Karpas-422 (cell line): Measurements from ENCODE around the gene NUDT9. TPM values are rescaled to one million over a fixed set of nuclear protein-coding genes. Genes with fewer than 3 reads are reported as not detected.
"Not testable (repeated sequence)": the region's sequence is repeated elsewhere in the genome, so short reads cannot be mapped to it uniquely, and the experiment has no call there.

ENCODE experiments used
- DNase-seq: peaks from one replicate; pipeline ENCODE4 v3.0.0-alpha.2; 2015
- H2AFZ ChIP-seq: fragments of 200-600 bp; sonication (generic); 2 replicates; pipeline ENCODE4 v1.6.1; 2014; ENCODE audit warnings: antibody characterized with exemption, low read length, mixed read lengths
- H3K27ac ChIP-seq: fragments of 200-600 bp; sonication (generic); 2 replicates; pipeline ENCODE4 v1.5.1; 2014; ENCODE audit warnings: mild to moderate bottlenecking, low read length, moderate library complexity
- H3K27me3 ChIP-seq: fragments of 200-600 bp; sonication (generic); 2 replicates; pipeline ENCODE4 v1.6.1; 2014; ENCODE audit warnings: low read length, mixed read lengths
- H3K36me3 ChIP-seq: fragments of 200-600 bp; sonication (generic); 2 replicates; pipeline ENCODE4 v1.6.1; 2014; ENCODE audit warnings: low read length, mixed read lengths; ENCODE audit not compliant: insufficient read depth
- H3K4me1 ChIP-seq: fragments of 200-600 bp; sonication (generic); 2 replicates; pipeline ENCODE4 v1.6.1; 2014; ENCODE audit warnings: mild to moderate bottlenecking, low read length, mixed read lengths
- H3K4me2 ChIP-seq: fragments of 200-600 bp; sonication (generic); 2 replicates; pipeline ENCODE4 v1.6.1; 2014; ENCODE audit warnings: low read length, low read depth, mild to moderate bottlenecking; ENCODE audit not compliant: poor library complexity, severe bottlenecking
- H3K4me3 ChIP-seq: fragments of 200-600 bp; sonication (generic); 2 replicates; pipeline ENCODE4 v1.5.1; 2014; ENCODE audit warnings: mild to moderate bottlenecking, antibody characterized with exemption, low read length, mixed read lengths
- H3K79me2 ChIP-seq: fragments of 200-600 bp; sonication (generic); 2 replicates; pipeline ENCODE4 v1.6.1; 2014; ENCODE audit warnings: mild to moderate bottlenecking, low read length, mixed read lengths
- H3K9ac ChIP-seq: fragments of 200-600 bp; sonication (generic); 2 replicates; pipeline ENCODE4 v1.6.0; 2014; ENCODE audit warnings: low read length
- H3K9me2 ChIP-seq: fragments of 200-600 bp; sonication (generic), shearing (Covaris generic); replicated peaks from 2 replicates; pipeline ENCODE4 v1.6.0; 2014; ENCODE audit warnings: mild to moderate bottlenecking, low read length, moderate library complexity; ENCODE audit not compliant: insufficient read depth
- H3K9me3 ChIP-seq: fragments of 300-700, 200-600 bp; sonication (generic); 2 replicates; pipeline ENCODE4 v1.6.1; 2014; ENCODE audit warnings: low read length, mixed read lengths
- H4K20me1 ChIP-seq: fragments of 200-600 bp; sonication (generic); 2 replicates; pipeline ENCODE4 v1.6.1; 2014; ENCODE audit warnings: mild to moderate bottlenecking, antibody characterized with exemption, low read length, low read depth; ENCODE audit not compliant: insufficient read depth
- total RNA-seq: library from RNA; depleted of rRNA; stranded (reverse); fragments of >200 nt; shearing (Covaris generic); gene quantifications from 2 replicates; pipeline ENCODE4 v1.2.3, GENCODE V29; 2014; ENCODE audit warnings: low replicate concordance; rRNA removed

The NUDT9 gene
- 17.6 and 18.5 TPM in 2 replicates for total RNA-seq

- Histone ChIP-seq H3K4me2 (peak within 1 kb of the TSS; percentile 91), H3K4me3 (peak within 1 kb of the TSS; percentile 90), H3K36me3 (no peaks in the 10 kb centered on the region), H3K9me2 (no peaks in the 10 kb centered on the region), H4K20me1 (no peaks in the 10 kb centered on the region), H3K9ac (peak within 1 kb of the TSS; percentile 84), H3K9me3 (no peaks in the 10 kb centered on the region), H3K27ac (peak within 1 kb of the TSS; percentile 74), H3K79me2 (peaks cover 54% of the 10 kb centered on the region), H3K4me1 (peaks cover 50% of the 10 kb centered on the region), H3K27me3 (no peaks in the 10 kb centered on the region), H2AFZ (peak within 1 kb of the TSS; percentile 74)
- DNase-seq = peak; percentile 95
These were observed at the start of gene NUDT9 for GRCh38 chr4:87422104-87423052. Gene NUDT9 (plus strand): TSS chr4:87422573. CDS start chr4:87422906, 333 bp downstream.

DNA sequence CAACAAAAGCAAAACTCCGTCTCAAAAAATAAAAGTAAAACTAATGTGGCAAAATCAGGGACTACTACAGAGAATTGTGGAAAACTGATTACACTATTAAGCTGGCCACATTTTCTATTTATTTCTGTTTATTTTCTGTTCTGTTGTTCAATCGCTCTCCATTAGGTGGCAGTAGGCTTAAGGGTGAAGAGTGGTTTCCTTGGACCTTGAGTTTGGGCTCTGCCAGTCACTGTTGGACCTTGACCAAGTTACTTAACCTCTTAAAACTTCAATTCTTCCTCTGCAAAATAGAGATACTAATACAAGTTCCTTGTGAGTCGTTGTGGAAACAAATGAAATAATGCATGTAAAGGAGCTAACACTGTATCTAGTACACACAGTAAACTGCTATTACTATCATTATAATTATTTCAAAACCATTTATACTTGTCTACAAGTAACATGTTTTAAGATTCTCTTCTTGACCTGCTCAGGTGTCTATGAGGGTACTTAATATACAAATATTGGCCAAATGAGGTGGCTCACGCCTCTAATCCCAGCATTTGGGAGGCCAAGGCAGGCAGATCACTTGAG, 46.6 kb upstream of the NUDT9 start:
- Histone ChIP-seq H3K9ac (no peak overlapping the region), H3K4me3 (no peak overlapping the region), H3K4me2 (no peak overlapping the region), H3K4me1 (no peaks in the 10 kb centered on the region), H3K36me3 (no peaks in the 10 kb centered on the region), H3K9me3 (no peaks in the 10 kb centered on the region), H3K9me2 (no peaks in the 10 kb centered on the region), H3K27ac (no peak overlapping the region), H3K79me2 (no peaks in the 10 kb centered on the region), H4K20me1 (no peaks in the 10 kb centered on the region), H2AFZ (no peak overlapping the region), H3K27me3 (no peaks in the 10 kb centered on the region)
- DNase-seq = peak; percentile 80

GRCh38 chr4:87377816-87378215, 44.6 kb upstream of the NUDT9 start:
- Histone ChIP-seq H3K4me1 (no peaks in the 10 kb centered on the region), H3K9me2 (no peaks in the 10 kb centered on the region), H3K36me3 (no peaks in the 10 kb centered on the region), H3K9ac (no peak overlapping the region), H3K9me3 (no peaks in the 10 kb centered on the region), H3K4me3 (no peak overlapping the region), H2AFZ (no peak overlapping the region), H3K27ac (no peak overlapping the region), H3K4me2 (no peak overlapping the region), H3K27me3 (no peaks in the 10 kb centered on the region), H3K79me2 (no peaks in the 10 kb centered on the region), H4K20me1 (no peaks in the 10 kb centered on the region)
- no peak for DNase-seq

- no peaks in the 10 kb centered on the region for H3K4me1 ChIP-seq
- DNase-seq = no peak
- H3K9ac ChIP-seq = no peak overlapping the region
- H3K36me3 ChIP-seq = no peaks in the 10 kb centered on the region
- H3K9me2 ChIP-seq = no peaks in the 10 kb centered on the region
- no peaks in the 10 kb centered on the region for H3K27me3 ChIP-seq
- H3K79me2 ChIP-seq = no peaks in the 10 kb centered on the region
- no peak overlapping the region for H3K4me3 ChIP-seq
- H2AFZ ChIP-seq = no peak overlapping the region
- H3K4me2 ChIP-seq = no peak overlapping the region
- no peaks in the 10 kb centered on the region for H3K9me3 ChIP-seq
- H4K20me1 ChIP-seq = no peaks in the 10 kb centered on the region
- H3K27ac ChIP-seq = no peak overlapping the region
These were observed 40.3 kb upstream of the NUDT9 start for GRCh38 chr4:87382116-87382515.

GRCh38 chr4:87382931-87383330, 39.4 kb upstream of the NUDT9 start:
- Histone ChIP-seq H2AFZ (no peak overlapping the region), H3K4me2 (no peak overlapping the region), H3K27me3 (no peaks in the 10 kb centered on the region), H3K36me3 (no peaks in the 10 kb centered on the region), H3K9ac (no peak overlapping the region), H3K4me3 (no peak overlapping the region), H3K9me2 (no peaks in the 10 kb centered on the region), H3K79me2 (no peaks in the 10 kb centered on the region), H3K27ac (no peak overlapping the region), H3K9me3 (no peaks in the 10 kb centered on the region), H4K20me1 (no peaks in the 10 kb centered on the region), H3K4me1 (no peaks in the 10 kb centered on the region)
- peak; percentile 19 for DNase-seq

GRCh38 chr4:87384466-87385132, 37.8 kb upstream of the NUDT9 start:
- H3K9me3 ChIP-seq, DNase-seq, H3K27me3 ChIP-seq, H3K36me3 ChIP-seq, H3K27ac ChIP-seq, H3K4me3 ChIP-seq, H4K20me1 ChIP-seq, H3K9ac ChIP-seq, H3K4me1 ChIP-seq, H3K4me2 ChIP-seq, H3K79me2 ChIP-seq, H2AFZ ChIP-seq, H3K9me2 ChIP-seq: not testable (repeated sequence)

- H3K9ac ChIP-seq = no peak overlapping the region
- no peak overlapping the region for H3K4me2 ChIP-seq
- H2AFZ ChIP-seq = no peak overlapping the region
- no peak overlapping the region for H3K27ac ChIP-seq
- no peaks in the 10 kb centered on the region for H3K9me3 ChIP-seq
- no peaks in the 10 kb centered on the region for H3K79me2 ChIP-seq
- H3K36me3 ChIP-seq = no peaks in the 10 kb centered on the region
- H3K27me3 ChIP-seq = no peaks in the 10 kb centered on the region
- peaks cover 17% of the 10 kb centered on the region for H3K4me1 ChIP-seq
- DNase-seq = no peak
- H4K20me1 ChIP-seq = no peaks in the 10 kb centered on the region
- no peaks in the 10 kb centered on the region for H3K9me2 ChIP-seq
- H3K4me3 ChIP-seq = no peak overlapping the region
These were observed 35.1 kb upstream of the NUDT9 start for GRCh38 chr4:87387237-87387636.

- no peaks in the 10 kb centered on the region for H3K9me2 ChIP-seq
- H3K9me3 ChIP-seq = no peaks in the 10 kb centered on the region
- H3K36me3 ChIP-seq = no peaks in the 10 kb centered on the region
- H3K4me2 ChIP-seq = no peak overlapping the region
- DNase-seq = no peak
- no peaks in the 10 kb centered on the region for H3K79me2 ChIP-seq
- peaks cover 17% of the 10 kb centered on the region for H3K4me1 ChIP-seq
- H3K9ac ChIP-seq = no peak overlapping the region
- no peak overlapping the region for H2AFZ ChIP-seq
- no peaks in the 10 kb centered on the region for H4K20me1 ChIP-seq
- H3K27ac ChIP-seq = no peak overlapping the region
- H3K4me3 ChIP-seq = no peak overlapping the region
- H3K27me3 ChIP-seq = no peaks in the 10 kb centered on the region
These were observed 33.5 kb upstream of the NUDT9 start for GRCh38 chr4:87388901-87389300.
